HuH-7 (cell line): ENCODE data around the gene NCEH1.
"Not testable (repeated sequence)": the region's sequence is repeated elsewhere in the genome, so short reads cannot be mapped to it uniquely, and the experiment has no call there.

Experiments used
- DNase-seq: peaks from one replicate; pipeline ENCODE4 v3.0.0; 2011; ENCODE audit warnings: low spot score

The NCEH1 gene

GRCh38 chr3:172710664-172711453 lies at the start of gene NCEH1:
Gene NCEH1, minus strand, starts transcription at chr3:172711067. Its CDS starts 83 bp downstream, at chr3:172710984.
- DNase-seq, result peak; percentile 71

GRCh38 chr3:172760416-172760815 lies 49.5 kb upstream of the NCEH1 start:
- not testable (repeated sequence) for DNase-seq

DNA sequence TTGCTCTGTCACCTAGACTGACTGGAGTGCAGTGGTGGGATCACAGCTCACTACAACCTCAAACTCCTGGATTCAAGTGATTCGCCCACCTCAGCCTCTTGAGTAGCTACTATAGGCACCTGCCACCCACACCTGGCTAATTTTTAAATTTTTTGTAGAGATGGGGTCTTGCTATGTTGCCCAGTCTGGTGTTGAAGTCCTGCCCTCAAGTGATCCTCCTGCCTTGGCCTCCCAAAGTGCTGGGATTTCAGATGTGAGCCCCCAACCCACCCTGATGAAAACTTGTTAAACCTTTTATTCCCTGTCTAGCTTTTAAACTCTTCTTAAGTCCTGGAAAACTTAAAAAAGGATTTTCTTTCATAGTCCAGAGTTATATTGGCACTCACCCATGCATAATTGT lies 42.3 kb upstream of the NCEH1 start:
- DNase-seq, result no peak

GRCh38 chr3:172752651-172753050 lies 41.8 kb upstream of the NCEH1 start:
- no peak for DNase-seq

DNA sequence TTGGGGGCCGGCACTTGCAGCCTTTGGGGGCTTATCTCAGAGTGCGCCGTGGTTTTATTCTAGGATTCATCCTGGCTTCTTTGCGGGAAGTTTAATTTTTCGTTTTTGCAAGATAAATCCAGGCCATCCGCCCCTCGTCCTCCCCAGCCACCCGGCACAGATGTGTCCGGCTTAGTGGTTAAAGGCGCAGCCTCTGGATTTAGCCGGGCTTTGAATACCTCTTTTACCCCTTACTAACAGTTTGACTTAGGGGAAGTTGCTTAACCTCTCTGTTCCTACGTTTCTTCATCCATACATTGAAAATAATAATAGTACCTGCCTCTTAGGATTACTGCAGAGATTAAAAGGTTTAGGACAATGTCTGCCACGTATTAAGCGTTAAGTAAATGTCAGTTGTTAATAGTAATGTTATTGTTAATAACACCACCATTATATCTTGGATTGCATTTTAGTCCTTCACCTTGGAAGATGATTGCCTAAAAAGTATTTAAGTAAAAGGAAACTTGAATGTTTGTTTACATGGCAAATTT lies 40.4 kb upstream of the NCEH1 start:
- DNase-seq, result peak; percentile 23

DNA sequence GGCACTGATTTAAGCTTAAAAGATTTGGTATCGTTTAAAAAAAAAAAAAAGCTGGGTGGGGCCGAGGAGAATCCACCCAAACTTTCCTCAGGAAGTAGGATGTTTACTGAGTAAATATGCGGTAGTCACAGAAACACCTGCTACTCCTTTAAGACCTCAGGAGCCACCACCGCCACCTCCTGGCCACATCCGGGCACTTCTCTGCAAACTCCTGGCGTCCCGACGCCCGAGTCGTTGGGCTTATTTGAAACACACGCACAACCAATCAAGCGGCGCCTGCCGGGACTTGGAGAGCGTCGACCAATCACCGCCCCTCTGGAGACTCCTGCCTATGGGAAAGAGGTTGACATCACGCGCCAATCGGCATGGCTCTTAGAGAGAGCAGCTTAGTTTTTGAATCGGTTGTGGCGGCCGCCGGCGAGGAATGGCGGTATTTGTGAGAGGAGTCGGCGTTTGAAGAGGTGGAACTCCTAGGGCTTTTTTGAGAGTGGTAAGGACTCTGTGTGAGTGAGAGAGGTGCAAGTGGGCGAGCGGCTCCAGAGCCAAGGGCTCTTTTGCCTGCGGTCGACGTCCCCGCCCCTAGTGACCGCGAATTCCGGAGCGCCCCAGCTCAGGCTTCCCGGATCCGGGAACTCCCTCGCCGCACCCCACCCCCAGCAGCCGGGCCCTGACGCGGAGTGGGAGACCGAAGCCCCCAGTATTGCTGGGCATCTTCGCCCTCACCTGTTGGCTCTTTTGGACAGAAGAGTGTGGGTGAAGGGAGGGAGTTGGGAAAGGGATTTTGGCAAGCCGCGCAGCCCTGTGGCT lies 39.7 kb upstream of the NCEH1 start, which contains the start of gene ECT2:
TSS of gene ECT2 (plus strand) at position 359 of the 807 bp plus-strand sequence. CDS start 3,805 bp downstream, outside the sequence.
- DNase-seq, result peak; percentile 96

- DNase-seq, result no peak
Observed at GRCh38 chr3:172750069-172750367, 39.2 kb upstream of the NCEH1 start.

- peak; percentile 47 for DNase-seq
Observed at GRCh38 chr3:172749230-172749965, 38.5 kb upstream of the NCEH1 start.

DNA sequence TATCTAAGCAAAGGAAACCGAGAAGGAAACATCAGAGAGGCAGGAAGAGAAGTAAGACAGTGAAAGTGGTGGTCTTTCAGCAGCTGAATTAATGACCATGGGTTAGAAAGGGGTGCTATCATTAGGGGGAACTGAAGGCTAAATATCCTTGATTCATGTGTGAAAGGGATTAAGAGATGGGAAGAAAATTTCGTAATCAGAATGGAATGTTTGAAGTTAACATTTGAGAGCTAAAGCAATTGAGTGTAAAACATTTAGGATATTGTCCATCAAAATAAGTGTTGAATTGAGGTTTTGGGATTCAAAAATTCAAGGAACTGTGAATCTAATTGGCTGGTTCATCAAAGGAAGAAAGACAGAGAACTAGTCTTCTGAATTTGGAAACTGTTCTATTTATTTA lies 35.6 kb upstream of the NCEH1 start:
- DNase-seq, result no peak

DNA sequence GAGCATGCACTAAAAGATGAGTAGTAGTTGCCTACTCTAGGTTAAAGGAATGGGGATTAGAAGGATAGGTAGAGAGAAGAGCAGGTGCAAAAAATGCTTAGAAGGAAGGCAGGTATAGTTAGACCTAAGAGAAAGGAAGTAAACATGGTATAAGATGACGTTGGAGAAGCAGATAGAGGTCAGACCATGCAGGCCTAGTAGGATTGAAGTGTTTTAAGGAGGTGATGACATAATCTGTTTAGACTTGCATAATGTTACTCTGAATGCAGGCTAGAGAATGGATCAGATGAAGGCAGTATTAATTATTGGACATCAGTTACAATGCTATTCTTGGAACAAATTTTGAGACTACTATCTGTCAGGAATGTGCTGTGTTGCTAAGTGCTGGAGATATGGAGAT lies 28.6 kb upstream of the NCEH1 start:
- DNase-seq, result no peak

GRCh38 chr3:172735014-172735413 lies 24.1 kb upstream of the NCEH1 start:
- no peak for DNase-seq

- DNase-seq, result no peak
Observed at GRCh38 chr3:172726380-172726779, 15.5 kb upstream of the NCEH1 start.

DNA sequence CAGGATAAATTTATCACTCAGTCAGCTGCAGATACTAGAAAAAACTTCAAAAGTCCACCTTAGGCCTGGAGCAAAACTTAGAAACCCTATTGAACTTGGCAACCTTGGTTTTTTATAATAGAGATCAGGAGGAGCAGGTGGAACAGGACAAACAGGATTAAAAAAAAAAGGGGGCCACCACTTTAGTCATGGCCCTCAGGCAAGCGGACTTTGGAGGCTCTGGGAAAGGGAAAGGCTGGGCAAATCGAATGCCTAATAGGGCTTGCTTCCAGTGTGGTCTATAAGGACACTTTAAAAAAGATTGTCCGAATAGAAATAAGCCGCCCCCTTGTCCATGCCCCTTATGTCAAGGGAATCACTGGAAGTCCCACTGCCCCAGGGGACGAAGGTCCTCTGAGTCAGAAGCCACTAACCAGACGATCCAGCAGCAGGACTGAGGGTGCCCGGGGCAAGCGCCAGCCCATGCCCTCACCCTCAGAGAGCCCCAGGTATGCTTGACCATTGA lies 11.7 kb upstream of the NCEH1 start:
- DNase-seq, result not testable (repeated sequence)

DNA sequence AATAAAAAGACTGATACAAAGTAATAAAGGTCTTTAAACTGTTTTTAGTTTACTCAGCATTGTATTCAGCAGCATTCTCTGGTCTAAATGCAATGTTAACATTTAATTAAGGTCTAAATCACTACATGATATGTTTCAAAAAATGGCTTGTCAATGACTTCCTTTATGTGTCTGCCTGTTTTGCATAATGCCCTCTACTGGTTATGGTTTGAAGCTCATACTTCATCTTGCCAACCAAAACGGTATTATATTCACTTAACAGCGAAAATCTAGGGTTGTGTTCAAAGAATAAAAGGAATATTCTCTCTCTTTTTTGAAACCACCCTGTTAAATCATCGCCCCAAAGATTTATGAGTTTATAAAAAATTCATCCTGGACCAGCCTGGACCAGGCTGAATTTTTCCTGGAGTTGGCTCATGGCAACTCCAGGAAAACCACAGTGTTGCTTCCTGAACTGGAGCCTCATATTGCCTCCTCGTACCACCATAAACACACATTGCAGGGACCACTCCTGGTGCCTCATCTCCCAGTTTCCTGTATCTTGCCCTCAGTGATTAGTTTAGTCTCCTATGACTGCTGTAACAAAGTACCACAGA lies 6.7 kb upstream of the NCEH1 start:
- no peak for DNase-seq

DNA sequence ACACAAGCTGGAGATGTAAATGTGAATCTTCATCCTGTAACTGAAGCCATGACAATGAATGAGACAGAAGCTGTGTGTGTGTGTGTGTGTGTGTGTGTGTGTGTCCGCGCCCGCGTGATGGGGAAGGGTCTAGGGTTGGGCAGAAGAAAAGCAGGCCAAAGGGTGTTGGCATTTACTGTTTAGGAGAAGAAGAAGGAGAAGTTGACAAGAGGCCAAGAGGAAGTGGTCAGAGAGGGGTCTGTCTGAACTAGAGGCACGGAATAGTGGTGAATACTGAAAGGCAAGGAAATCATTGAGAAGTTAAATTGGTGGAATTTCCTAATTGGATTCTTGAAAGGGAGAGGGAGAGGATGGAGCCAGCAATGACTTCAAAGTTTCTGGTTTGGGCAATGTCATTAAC lies 5.6 kb upstream of the NCEH1 start:
- no peak for DNase-seq

- no peak for DNase-seq
Observed at GRCh38 chr3:172713316-172713715, 2.4 kb upstream of the NCEH1 start.

DNA sequence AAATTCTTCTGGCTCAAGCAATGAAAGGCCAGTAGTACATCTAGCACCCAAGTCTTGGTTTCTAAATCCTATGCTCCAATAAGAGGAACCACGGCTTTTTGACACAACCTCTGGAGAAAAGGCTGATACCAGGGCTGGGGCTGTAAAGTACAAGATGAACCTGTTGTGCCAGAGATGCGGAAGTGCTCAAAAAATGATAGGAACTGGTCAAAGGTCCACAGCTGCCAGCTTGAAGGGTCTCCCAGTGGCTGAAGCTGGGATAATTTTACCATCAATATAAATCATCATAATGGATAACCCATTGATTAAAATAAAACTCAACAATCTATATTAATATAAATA lies 558 bp upstream of the NCEH1 start:
- DNase-seq, result no peak

DNA sequence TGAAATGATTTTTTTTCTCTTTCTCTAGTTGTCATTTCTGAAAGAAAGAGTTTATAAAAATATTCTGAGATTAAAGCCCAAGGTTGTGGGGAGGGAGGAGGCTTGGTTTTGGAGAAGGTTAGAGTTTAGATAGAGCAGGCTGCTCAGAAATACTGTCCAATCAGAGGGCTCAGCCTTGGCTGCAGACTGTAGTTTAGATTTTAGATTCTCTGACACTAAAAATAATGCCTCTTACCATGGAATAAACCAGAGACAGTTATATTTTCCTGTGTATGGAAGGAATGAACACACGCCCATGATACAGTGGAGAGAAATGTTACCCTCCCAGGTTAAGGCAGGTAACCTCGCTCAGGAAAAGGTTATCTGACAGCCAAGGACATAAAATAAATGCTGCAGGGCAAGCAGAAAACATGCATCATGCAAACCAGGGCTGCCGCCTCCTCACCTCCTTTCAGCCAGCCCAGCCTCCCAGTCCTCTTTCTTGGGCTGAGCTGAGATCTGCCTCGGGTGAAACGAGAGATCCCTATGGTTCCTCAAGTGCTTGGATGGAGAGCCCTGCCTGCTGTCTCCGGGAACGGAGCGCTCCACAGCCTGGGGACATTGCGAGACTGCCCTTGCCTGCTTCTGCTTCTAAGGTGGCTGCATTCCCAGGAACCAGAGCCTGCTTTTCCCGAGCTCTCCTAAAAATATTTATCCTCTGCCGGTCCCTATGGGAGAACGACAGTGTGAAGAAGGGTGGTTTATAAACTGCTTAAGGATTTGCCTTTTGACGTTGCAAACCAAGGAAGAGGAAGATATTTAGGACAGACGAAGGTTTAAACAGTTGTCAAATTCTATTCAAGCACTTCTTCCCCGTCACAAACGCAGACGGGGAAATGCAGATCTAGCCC lies 848 bp downstream of the NCEH1 start:
- no peak for DNase-seq

- DNase-seq, result no peak
Observed at GRCh38 chr3:172708921-172709773, 1.7 kb downstream of the NCEH1 start.

DNA sequence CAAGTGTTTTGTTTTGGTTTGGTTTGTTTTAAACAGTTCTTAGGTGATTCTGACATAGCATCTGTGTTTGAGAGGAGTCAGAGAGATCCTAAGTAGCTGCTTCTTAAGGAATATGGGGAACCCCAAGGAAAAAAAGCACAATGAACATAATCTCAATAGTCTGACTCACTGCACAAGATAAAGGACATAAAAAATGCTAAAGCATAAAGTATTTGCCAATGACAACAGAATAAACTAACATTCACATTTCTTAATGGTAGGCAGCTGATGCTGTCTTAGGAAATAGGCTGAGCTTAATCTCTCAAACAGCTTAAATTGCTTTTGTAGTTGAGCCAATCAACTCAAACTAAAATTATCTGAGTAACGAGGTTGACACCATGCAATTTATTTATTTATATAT lies 2.9 kb downstream of the NCEH1 start:
- no peak for DNase-seq
